CD4-positive, alpha-beta T cell treated with Interferon gamma for 1 hour (primary cell): ENCODE results near the gene UNC79.
"Not testable (repeated sequence)": the region's sequence is repeated elsewhere in the genome, so short reads cannot be mapped to it uniquely, and the experiment has no call there.

Experiments used
- DNase-seq: peaks from one replicate; pipeline ENCODE4 v3.0.0-alpha.2; 2020

UNC79 gene

DNA sequence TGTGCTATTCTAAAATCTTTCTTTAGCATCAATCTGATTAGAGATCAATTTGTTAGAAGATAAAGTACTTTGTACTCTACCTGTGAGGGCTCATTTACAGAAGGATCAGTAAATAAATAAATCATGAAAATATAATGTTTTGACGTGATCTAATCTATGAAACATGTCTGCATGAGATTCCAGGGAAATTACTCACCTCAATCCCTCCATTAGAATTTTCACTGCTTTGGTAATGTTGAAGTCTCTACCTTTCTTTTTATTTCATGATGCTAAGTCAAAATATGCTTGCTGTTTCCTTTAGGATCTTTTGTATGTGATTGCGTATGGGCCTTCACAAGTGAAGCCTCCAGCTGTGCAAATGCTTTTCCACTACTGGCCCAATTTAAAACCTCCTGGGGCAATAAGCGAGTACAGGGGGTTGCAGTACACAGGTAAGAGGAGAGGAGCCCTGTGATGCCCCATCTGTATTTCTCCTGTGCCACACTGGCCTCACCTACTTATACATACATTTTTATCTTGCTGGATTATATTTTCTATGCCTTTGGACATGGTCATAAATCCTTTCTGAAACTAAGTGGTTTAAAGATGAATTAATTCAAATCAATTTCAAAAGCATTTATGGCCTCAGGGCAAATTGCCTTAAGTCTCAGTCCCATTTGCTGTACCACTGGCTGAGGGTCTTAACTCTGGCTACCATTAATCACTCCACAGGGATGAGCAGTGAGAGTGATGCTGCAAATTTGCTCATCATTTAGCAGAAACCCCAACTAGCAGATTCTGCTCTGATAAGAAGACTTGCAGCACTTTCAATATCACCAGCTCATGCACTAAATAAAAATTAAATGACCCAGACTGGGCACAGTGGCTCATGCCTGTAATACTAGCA, 66.4 kb downstream of the UNC79 start:
- no peak for DNase-seq

DNA sequence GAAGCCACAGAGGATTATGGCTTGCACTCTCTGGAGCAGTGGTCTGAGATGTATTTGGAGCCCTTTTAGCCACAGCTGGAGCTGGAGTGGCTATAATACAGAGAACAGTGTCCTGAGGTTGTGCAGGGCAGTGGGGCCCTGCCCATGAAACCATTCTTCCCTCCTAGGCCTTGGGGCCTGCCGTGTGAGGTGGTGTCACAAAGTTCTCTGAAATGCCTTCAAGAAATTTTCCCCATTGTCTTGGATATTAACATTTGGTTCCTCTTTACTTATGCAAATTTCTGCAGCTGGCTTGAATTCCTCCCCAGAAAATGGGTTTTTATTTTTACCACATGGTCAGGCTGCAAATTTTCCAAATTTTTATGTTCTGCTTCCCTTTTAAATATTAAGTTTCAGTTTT, 79.3 kb downstream of the UNC79 start:
- DNase-seq: no peak

DNA sequence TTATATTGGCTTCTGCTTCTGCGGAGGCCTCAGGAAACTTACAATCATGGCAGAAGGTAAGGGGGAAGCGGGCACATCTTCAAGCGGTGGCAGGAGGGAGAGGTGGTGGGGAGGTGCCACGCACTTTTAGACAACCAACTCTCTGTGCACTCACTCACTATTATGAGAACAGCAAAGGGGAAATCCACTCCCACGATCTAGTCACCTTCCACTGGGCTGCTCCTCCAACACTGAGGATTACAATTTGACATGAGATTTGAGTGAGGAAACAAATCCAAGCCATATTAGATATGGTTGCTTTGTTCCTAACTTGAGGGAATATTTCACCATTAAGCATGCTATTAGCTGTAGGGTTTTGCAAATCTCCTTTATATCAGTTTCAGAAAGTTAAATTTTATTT, 80.3 kb downstream of the UNC79 start:
- DNase-seq: no peak

DNA sequence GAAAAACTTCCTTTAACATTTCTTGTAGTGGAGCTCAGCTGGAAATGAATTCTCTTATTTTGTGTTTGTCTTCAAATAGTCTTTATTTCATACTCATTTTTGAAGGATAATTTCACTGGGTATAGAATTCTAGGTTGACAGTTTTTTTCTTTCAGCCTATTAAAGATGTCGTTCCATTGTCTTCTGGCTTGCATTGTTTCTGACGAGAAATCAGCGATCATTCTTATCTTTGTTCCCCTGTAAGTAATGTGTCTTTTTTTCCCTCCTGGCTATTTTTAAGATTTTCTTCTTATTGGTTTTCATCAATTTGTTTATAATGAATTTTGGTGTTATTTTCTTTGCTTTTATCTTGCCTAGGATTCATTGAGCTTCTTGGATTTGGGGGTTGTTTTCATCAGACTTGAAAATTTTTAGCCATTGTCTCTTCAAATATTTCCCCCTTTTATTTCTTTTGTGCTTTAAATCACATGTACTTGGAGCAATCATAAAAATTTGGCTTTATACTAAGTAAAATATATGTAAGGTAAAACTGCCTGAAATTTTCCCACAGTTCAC, 89.4 kb downstream of the UNC79 start:
- no peak for DNase-seq

DNA sequence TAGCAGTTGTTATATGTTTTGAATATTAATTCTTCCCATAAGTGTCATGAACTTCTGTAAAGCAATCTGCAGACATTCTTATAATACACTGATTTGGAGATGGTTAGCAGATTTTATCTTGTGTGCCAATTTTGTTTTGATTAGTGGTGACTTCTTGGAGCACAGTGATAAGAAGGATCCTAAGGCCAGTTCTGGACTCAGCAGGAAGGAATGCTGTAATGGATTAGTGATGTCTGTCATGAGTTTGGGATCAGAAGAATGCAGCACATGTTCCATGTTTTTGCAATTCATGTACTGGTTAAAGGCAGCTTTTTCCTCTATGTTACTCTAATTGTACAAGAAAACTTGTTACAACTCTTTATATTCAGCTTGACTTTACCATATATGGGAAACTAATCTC, 91.5 kb downstream of the UNC79 start:
- DNase-seq: no peak

DNA sequence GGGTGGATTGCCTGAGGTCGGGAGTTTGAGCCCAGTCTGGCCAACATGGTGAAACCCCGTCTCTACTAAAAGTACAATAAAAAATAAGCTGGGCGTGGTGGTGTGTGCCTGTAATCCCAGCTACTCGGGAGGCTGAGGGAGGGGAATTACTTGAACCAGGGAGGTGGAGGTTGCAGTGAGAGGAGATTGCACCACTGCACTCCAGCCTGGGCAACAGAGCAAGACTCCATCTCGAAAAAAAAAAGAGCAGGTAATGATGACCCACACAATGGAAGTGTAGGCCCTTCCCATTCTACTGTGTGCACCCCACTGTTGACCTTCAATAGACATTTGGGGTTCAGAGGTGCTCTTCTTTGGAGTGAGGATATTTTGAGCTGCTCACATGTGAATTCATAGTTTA, 94.5 kb downstream of the UNC79 start:
- DNase-seq: not testable (repeated sequence)

DNA sequence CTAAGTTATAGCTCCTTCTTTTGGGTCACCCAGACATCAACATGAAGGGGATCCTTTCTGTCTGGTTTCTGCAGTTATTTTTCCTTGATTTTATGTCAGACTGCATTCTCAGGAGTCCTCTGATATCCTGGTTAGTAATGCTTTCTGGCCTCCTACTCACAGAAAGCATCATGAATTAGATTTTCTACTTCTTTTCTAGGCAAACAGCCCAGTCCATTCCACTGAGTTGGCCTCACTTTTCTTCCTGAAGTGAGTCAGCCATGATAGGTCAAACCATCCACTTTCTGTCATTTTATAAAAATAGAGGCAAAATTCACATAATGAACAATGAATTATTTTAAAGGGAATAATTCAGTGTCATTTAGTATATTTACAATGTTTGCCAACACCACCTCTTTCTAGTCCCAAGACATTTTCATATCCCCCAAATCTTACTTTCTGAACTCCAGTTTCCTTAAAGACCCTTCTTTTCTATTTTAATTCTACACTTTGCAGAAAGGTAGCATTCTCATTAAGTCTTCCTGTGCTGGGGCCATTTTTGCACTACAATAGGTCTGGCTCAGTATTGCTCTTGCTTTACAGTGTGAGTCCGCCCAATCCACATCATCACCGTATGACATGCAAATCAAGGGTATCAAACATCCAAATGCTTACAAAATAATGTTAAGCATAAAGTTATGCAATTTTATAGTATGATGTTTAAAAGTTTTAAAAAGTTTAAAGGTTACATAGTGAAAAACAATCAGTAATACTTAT, 95.1 kb downstream of the UNC79 start:
- no peak for DNase-seq

DNA sequence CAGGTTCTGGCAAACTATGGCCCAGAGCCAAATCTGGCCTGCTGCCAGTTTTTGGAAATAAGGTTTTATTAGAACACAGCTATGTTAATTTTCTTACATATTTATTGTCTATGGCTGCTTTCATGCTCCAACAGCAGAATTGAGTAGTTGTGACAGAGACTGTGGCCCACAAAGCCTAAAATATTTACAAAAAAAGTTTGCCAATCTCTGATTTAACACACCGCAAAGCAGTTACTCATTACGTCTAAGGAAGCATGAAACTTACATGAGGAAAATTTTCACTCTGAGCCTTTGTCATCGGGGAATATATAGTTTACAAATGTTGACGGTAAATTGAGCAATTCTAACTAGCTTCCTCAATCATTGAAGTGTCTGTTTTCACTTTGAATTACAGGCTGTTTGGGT, 96.5 kb downstream of the UNC79 start:
- no peak for DNase-seq

DNA sequence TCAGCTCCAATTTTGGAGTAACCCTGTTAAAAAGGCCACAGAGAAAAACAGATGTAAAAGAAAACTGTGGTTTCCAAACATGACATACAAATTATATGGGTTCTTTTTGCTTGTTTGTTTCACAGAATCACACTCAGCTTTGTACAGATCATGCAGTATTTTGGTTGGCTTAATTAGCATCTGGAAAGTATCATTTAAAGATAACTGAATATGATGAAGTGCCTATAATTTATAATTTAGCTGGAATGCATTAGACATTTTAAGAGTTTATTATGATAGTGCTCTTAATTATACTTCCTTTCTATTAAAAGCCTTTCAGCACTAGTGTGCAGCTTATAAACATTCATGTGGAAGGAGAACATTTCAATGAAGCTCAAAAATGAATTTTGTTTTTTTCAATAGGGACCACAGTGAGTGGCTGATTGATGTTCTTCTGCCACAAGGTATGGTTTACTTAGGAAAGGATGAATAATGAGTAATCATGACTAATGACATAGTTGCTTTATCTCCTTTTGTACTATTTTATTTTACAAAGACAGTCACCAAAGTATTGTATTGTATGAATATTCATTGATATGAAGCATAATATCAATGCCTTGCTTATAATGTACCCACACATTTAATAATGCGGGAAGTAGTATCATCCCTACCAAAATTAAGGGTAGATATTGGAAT, 98.3 kb downstream of the UNC79 start:
- no peak for DNase-seq

DNA sequence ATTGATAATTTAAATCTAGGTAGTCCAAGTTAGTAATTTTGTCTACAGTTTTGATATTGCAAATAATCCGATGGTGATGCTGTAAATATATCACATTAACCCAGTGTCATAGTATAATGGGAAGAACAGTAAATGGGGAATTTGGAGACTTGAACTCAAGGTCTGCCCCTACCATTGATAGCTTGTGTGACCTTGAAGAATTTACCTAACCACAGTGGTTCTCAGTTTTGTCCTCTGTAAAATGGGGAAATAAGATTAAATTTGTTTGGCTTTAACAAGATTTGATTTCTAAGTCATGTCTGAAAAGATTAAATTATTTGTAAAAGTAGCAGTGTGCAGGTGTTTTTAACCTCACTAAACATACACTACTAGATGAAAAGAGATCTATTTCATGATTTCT, 100.9 kb downstream of the UNC79 start:
- no peak for DNase-seq

DNA sequence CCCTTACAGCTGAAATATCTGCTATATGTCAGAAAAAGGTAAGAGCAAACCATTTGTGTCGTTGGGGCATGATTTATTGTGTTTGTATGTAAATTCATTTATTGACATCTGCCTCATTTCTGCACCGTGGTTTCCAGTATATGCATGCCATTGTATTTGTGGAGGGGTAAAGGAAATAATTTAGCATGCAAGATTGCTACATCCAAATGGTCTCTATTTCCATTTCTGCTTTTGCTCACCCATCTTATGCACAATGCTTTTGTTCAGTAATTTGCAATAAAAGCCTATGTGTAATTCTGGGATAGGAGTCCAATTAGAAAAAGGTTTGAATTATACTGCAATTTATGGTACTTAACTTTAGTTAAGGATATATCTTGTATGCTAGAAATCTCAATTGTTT, 101.8 kb downstream of the UNC79 start:
- no peak for DNase-seq

DNA sequence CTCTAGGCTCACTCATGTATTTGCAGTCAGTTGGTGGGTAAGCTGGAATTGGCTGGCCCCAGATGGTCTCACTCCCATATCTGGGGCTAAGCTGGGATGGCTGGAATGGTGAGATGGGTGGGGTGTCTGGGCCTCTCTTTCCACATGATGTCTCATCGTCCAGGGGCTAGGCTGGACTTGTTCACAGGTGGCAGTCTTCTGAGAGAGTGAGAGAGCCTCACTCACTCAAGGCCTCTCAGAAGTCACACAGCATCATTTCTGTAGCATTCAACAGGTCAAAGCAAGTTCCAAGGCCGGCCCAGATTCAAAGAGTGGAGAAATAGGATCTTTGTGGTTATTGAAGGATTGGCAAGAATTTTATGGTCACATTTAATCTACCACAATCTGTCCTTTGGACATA, 102.7 kb downstream of the UNC79 start:
- DNase-seq: no peak

DNA sequence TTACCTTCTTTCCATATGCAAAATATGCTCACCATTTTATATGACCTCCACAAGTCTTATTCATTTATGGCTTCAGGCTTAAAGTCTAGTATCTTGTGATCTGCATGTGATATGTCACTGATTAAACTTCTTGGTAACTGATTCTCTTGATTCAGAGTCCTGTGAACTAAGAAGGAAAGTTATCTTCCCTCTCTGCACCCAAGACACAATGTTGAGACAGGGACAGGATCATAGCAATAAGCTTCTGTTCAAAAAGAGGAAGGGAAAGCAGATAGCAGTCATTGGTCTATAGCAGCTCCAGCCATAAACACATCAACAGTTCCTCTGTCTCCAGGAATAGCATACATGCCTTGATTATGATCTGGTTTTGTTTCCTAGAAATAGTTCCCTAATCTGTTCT, 103.1 kb downstream of the UNC79 start:
- no peak for DNase-seq

DNA sequence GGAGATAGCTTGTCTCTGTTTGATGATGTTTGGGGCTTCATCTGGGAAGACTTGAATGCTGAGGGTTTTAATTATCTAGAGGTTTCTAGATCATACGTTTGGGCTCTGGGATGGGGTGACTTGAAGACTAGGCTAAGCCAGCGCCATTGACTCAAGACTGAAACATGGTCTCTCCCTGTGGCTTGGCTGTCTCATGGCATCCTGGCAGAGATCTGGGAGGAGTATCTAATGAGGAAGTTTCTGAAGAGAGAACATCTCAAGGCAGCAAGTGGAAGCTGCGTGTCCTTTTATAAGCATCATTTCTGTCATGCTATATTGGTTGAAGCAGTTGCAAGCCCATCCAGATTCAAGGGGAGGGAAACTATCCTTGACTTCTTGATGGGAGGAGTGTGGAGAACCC, 104.8 kb downstream of the UNC79 start:
- no peak for DNase-seq

DNA sequence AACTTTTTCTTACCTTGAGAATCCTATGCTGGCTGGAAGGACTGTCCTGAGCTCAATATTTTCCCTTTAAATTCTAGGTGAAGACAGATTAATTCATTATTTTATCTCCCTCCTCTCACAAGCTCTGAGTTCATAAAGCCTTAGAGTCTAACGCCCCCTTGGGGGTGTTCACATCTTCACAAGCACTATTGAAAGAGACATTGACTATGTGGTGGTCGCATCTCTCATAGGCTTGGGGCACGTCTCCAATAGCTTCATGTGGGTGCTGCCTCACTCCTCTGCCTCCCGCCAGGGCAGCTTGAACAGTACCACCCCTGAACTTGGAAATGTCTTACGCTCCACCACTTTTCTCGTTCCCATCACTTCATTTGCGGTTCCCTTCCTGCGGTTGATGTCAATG, 106.2 kb downstream of the UNC79 start:
- no peak for DNase-seq

DNA sequence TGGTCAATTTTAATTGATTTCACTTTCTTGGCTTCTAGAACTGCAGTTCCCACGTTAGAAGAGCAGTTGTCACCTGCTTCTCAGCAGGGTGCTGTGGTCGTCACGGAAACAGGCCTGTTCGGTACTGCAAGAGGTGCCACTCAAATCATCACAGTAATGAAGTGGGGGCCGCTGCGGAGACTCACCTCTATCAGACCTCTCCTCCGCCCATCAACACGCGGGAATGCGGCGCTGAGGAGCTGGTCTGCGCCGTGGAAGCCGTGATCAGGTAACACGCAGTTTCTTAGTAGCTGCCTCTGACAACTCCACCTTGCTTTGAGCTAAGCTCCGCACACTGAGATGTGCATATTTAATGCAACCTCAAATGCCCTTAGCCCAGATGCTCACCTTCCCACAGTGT, 107.2 kb downstream of the UNC79 start:
- DNase-seq: no peak

DNA sequence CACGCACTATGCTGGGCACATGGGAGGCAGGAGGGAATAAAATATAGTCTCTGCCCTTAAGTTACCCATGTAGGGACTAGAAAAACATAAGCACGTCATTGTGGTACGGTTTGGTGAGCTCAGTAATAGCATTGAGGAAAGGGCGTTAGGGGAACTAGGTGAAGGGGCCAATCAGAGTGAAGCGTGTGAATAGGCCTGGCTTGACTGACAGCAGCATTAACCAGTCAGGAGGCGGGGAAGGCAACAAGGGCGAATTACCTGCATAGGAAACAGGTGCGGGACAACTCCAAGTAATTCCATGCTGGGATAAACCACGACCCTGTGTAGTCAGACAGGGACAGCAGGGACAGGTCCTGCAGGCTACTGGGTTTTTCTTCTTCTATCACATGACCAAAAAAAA, 107.7 kb downstream of the UNC79 start:
- no peak for DNase-seq

DNA sequence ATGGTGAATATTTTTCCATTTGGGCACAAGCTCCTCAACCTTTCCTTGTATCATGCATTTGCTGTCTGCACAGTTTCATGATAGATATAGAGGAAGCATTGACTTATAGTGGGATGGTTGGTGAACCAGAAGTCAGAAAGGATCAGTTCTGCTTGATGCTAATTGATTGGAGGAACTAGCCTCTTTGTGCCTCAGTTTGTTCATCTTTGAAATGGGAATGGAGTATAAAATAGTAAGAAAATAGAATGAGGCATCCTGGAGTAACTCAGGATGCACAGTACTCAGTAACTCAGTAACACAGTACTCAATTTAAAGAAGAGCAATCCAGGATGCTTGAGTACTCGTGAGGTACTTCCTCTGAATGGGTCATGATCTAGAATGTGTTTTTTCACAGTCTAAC, 109.5 kb downstream of the UNC79 start:
- no peak for DNase-seq

DNA sequence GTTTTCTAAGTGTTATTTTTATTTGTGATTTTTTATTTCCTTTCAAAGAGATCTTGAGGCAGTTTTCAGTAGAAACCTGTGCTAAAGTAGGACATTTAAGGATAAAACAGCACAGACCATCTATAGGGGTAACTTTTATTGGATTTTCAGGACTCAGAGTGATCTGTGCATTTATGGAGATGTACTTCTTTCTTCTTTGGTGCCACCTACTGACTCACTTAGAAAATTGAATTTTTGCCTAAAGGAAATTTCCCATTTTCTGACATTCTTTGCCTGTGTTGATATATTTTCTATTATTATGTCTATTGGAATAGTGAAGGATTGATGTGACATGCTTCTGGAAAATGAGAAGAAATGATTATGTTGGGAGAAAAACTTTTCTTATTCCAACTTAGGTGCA, 113.0 kb downstream of the UNC79 start:
- no peak for DNase-seq

DNA sequence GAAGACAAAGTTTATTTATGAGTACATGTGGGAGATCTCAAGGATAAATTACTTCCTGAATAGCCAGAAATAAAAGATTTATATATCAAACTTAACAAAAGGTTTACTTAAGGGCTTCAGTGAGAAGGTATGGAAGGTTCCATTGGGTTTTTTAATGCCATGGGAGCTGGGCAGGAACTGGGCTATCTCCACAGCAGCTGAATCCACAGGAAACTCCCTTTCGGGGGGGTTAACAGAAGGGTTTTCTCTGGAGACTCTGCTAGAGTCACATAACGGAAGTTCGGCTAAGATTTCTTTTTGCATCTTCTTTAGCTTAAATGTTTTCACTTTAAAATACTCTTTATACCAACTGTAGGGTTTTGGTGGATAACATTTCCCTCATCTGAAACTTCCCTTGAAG, 113.5 kb downstream of the UNC79 start:
- no peak for DNase-seq

DNA sequence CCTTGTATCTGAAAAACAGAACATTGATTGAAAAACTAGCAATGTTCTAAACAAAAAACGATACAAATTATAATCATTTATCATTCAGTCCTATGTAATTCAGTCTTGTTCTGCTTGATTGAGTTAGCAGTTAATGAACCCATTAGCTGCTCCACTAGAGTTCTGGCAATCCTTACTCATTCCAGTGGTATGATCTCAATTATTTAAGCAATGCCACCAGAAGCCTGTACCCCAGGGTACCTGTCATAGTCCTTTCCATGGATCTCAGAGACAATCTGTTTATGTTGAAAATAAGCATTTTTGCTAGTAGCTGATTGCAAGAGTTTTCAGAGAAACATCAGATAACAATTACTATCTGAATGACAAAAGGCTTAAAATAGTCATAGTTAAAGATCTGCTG, 115.9 kb downstream of the UNC79 start:
- DNase-seq: no peak

DNA sequence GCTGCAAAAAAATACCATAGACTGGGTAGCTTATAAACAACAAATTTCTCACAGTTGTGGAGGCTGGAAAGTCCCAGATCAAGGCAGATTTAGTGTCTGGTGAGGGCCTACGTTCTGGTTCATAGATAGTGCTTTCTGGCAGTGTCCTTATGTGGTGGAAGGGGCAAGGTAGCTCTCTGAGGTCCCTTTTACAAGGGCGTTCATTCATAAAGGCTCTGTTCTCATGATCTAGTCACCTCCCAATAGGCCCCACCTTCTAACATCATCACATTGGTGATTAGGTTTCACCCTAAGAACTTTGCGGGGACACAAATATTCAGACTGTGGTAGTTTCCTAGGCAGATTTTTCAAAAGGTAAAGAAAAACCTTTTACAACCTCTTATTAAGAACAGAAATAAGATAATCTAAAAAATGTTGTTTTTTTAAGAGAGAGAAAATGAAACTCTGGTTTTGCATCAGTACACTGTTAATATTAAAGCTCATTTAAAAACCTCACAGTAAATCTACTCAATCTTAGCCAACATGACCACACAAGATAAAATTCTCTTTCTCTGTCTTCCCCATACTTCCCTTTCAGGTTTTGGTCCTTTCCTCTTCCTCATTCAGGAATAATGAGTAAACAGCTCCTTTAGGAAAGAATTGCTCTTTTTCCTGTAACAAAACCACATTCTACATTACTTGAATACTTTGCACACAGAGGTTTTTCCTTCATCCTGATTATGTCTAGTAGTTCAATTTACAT, 117.5 kb downstream of the UNC79 start:
- DNase-seq: no peak

DNA sequence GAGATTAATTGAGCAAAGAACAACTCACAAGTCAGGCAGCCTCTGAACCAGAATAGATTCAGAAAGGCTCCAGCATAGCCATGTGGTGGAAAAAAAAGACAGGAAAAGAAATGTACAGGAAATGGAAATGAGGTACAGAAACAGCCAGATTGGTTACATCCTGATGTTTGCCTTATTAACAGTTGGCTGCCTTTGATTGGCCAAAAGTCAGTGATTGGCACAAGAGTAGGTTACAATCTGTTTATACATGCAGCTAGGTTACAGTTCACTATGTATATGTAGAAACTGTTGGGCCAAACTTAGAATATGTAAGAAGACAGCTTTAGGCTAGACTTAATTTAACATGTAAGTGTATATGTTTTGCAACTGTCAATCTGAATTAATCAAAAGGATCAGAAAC, 118.9 kb downstream of the UNC79 start:
- DNase-seq: no peak
